ENCODE measurements around the gene KDM7A. TPM values are rescaled to one million over a fixed set of nuclear protein-coding genes. Genes with fewer than 3 reads are reported as not detected.

Gene KDM7A
- total RNA-seq, 1 experiment from 2014 or later = 5.1 TPM

- no peaks in the 10 kb centered on the region for H3K36me3 ChIP-seq (ENCODE audit: control insufficient read depth, insufficient read depth, low read length)
- TF ChIP-seq CTCF (IDR thresholded peaks at IDR 0.05; ENCODE audit: insufficient read depth in 1 of 2, low read depth in 1 of 2, low read length in 1 of 2, severe bottlenecking in 1 of 2, unreplicated experiment in 1 of 2) = no peak
- no peak overlapping the region for H3K4me3 Mint-ChIP-seq (ENCODE audit: unreplicated experiment)
- intact Hi-C loops (cut with micrococcal nuclease; ENCODE audit: unreplicated experiment) = no loop called here
- peaks cover 2% of the 10 kb centered on the region for H3K36me3 Mint-ChIP-seq (ENCODE audit: insufficient read depth, unreplicated experiment)
- H3K27me3 Mint-ChIP-seq (ENCODE audit: insufficient read depth, unreplicated experiment) = no peaks in the 10 kb centered on the region
- no TSS peak for BruUV-seq (replicated peaks)
- H3K9me3 Mint-ChIP-seq (ENCODE audit: unreplicated experiment) = no peaks in the 10 kb centered on the region
- no peaks in the 10 kb centered on the region for H3K27me3 ChIP-seq (replicated peaks; ENCODE audit: control insufficient read depth, insufficient read depth, low read length)
- POLR2A ChIA-PET = no interaction called here
- no peak overlapping the region for H3K27ac Mint-ChIP-seq (ENCODE audit: unreplicated experiment)
- DNase-seq = no peak
- H3K4me3 ChIP-seq (ENCODE audit: low read depth, low read length) = no peak overlapping the region
- CTCF ChIA-PET = no interaction called here
- H3K4me1 Mint-ChIP-seq (ENCODE audit: low read depth, unreplicated experiment) = no peaks in the 10 kb centered on the region
- H3K4me1 ChIP-seq = no peaks in the 10 kb centered on the region
- H3K9me3 ChIP-seq = no peaks in the 10 kb centered on the region
These were observed 137.7 kb downstream of the KDM7A start for GRCh38 chr7:140039066-140039465.

GRCh38 chr7:140036224-140036962 lies 140.4 kb downstream of the KDM7A start:
- ChIA-PET CTCF (no interaction called here), POLR2A (no interaction called here)
- no peaks in the 10 kb centered on the region for H3K9me3 Mint-ChIP-seq (ENCODE audit: unreplicated experiment)
- Histone ChIP-seq H3K36me3 (ENCODE audit: control insufficient read depth, insufficient read depth, low read length) (no peaks in the 10 kb centered on the region; the same call in 1 of the 2 replicates), H3K9me3 (no peaks in the 10 kb centered on the region), H3K4me3 (ENCODE audit: low read depth, low read length) (no peak overlapping the region), H3K27me3 (replicated peaks; ENCODE audit: control insufficient read depth, insufficient read depth, low read length) (no peaks in the 10 kb centered on the region), H3K4me1 (no peaks in the 10 kb centered on the region)
- H3K27ac Mint-ChIP-seq (ENCODE audit: unreplicated experiment) = no peak overlapping the region
- no peak for TF ChIP-seq CTCF (IDR thresholded peaks at IDR 0.05; ENCODE audit: insufficient read depth in 1 of 2, low read depth in 1 of 2, low read length in 1 of 2, severe bottlenecking in 1 of 2, unreplicated experiment in 1 of 2)
- intact Hi-C loops (cut with micrococcal nuclease; ENCODE audit: unreplicated experiment) = no loop called here
- no peak overlapping the region for H3K4me3 Mint-ChIP-seq (ENCODE audit: unreplicated experiment)
- no peak for DNase-seq
- H3K4me1 Mint-ChIP-seq (ENCODE audit: low read depth, unreplicated experiment) = no peaks in the 10 kb centered on the region
- no TSS peak for BruUV-seq (replicated peaks)
- peaks cover 9% of the 10 kb centered on the region for H3K36me3 Mint-ChIP-seq (ENCODE audit: insufficient read depth, unreplicated experiment)
- no peaks in the 10 kb centered on the region for H3K27me3 Mint-ChIP-seq (ENCODE audit: insufficient read depth, unreplicated experiment)

- H3K27me3 ChIP-seq (replicated peaks; ENCODE audit: control insufficient read depth, insufficient read depth, low read length) = no peaks in the 10 kb centered on the region
- H3K27ac Mint-ChIP-seq (ENCODE audit: unreplicated experiment) = no peak overlapping the region
- TF ChIP-seq CTCF (IDR thresholded peaks at IDR 0.05; ENCODE audit: insufficient read depth in 1 of 2, low read depth in 1 of 2, low read length in 1 of 2, severe bottlenecking in 1 of 2, unreplicated experiment in 1 of 2) = no peak
- ChIA-PET POLR2A (no interaction called here), CTCF (no interaction called here)
- no peaks in the 10 kb centered on the region for H3K4me1 ChIP-seq
- H3K4me1 Mint-ChIP-seq (ENCODE audit: low read depth, unreplicated experiment) = no peaks in the 10 kb centered on the region
- no peak overlapping the region for H3K4me3 Mint-ChIP-seq (ENCODE audit: unreplicated experiment)
- no peak overlapping the region for H3K4me3 ChIP-seq (ENCODE audit: low read depth, low read length)
- no peaks in the 10 kb centered on the region; the same call in 1 of the 2 replicates for H3K36me3 ChIP-seq (ENCODE audit: control insufficient read depth, insufficient read depth, low read length)
- BruUV-seq (replicated peaks) = no TSS peak
- H3K9me3 Mint-ChIP-seq (ENCODE audit: unreplicated experiment) = no peaks in the 10 kb centered on the region
- no peak for DNase-seq
- no peaks in the 10 kb centered on the region for H3K9me3 ChIP-seq
- intact Hi-C loops (cut with micrococcal nuclease; ENCODE audit: unreplicated experiment) = no loop called here
- H3K36me3 Mint-ChIP-seq (ENCODE audit: insufficient read depth, unreplicated experiment) = peaks cover 9% of the 10 kb centered on the region
- H3K27me3 Mint-ChIP-seq (ENCODE audit: insufficient read depth, unreplicated experiment) = no peaks in the 10 kb centered on the region
These were observed 141.2 kb downstream of the KDM7A start for GRCh38 chr7:140035400-140036223.

Other genes with a start within 250 kb of the KDM7A start
- gene PARP12, start 114.0 kb downstream of the KDM7A start, total RNA-seq (2022) = 20.2 and 23.7 TPM in 2 replicates
- gene SLC37A3, start 221.5 kb upstream of the KDM7A start, total RNA-seq (2022) = 40.6 and 46.4 TPM in 2 replicates
- 3.8 and 4.1 TPM in 2 replicates for gene RAB19, start 227.1 kb upstream of the KDM7A start, total RNA-seq (2022)

Measured in Caco-2 (cell line).